SK-N-SH (cell line): ENCODE data around the gene USH1C. TPM values are rescaled to one million over a fixed set of nuclear protein-coding genes. Genes with fewer than 3 reads are reported as not detected.

Experiments
- CTCF ChIA-PET: fragments of 300-600, 350-600 bp; formaldehyde crosslinking; extraction: SDS; loops from one replicate; lab custom pipeline; 2021; lab: Yijun Ruan, JAX
- POLR2A ChIA-PET: fragments of 350-600 bp; sonication (Branson Sonifier 250); formaldehyde crosslinking; extraction: SDS; loops from one replicate; lab custom pipeline; 2020; ENCODE audit warnings: antibody characterized with exemption, inconsistent platforms; lab: Yijun Ruan, JAX
- DNase-seq: peaks from one replicate; pipeline ENCODE4 v3.0.0; 2012
- H2AFZ ChIP-seq: fragments of 200-600 bp; sonication (generic); 2 replicates; pipeline ENCODE4 v1.8.1; 2016; ENCODE audit warnings: antibody characterized with exemption, mild to moderate bottlenecking, low read depth
- H3F3A ChIP-seq: fragments of 200-600 bp; sonication (generic); replicated peaks from 2 replicates; pipeline ENCODE3; 2016; ENCODE audit warnings: antibody characterized with exemption, mild to moderate bottlenecking; ENCODE audit not compliant: insufficient read depth
- H3K27ac ChIP-seq, 2 experiments: fragments of 200-500 bp in 1 of 2; fragments of 200-600 bp in 1 of 2; sonication (Bioruptor generic) in 1 of 2; sonication (generic), shearing (Covaris generic) in 1 of 2; 2 replicates each; pipeline versions ENCODE4 v1.5.1 to v1.6.1; 2014 to 2016; ENCODE audit warnings: low read depth in 2 of 2, inconsistent platforms in 1 of 2, low read length in 1 of 2, mild to moderate bottlenecking in 1 of 2, mixed read lengths in 1 of 2
- H3K27me3 ChIP-seq: fragments of 200-600 bp; sonication (generic), shearing (Covaris generic); 2 replicates; pipeline ENCODE4 v1.6.1; 2016; ENCODE audit warnings: mixed run types; ENCODE audit not compliant: insufficient read depth
- H3K36me3 ChIP-seq, 2 experiments: fragments of 200-500 bp in 1 of 2; fragments of 200-600 bp in 1 of 2; sonication (Bioruptor generic) in 1 of 2; sonication (generic) in 1 of 2; replicated peaks in 1 of 2; 2 replicates each; pipeline versions ENCODE3 to v1.5.1; 2014 to 2016; ENCODE audit warnings: low read length in 1 of 2, mild to moderate bottlenecking in 1 of 2; ENCODE audit not compliant: insufficient read depth in 2 of 2, control insufficient read depth in 1 of 2
- H3K4me1 ChIP-seq, 2 experiments: fragments of 200-500 bp in 1 of 2; fragments of 200-600 bp in 1 of 2; sonication (Bioruptor generic) in 1 of 2; sonication (generic), shearing (Covaris generic) in 1 of 2; 2 replicates each; pipeline versions ENCODE4 v1.5.1 to v1.6.1; 2014 to 2016; ENCODE audit warnings: low read depth in 1 of 2, low read length in 1 of 2, mixed run types in 1 of 2; ENCODE audit not compliant: insufficient read depth in 2 of 2, control insufficient read depth in 1 of 2
- H3K4me2 ChIP-seq: fragments of 200-600 bp; sonication (generic), shearing (Covaris generic); 2 replicates; pipeline ENCODE4 v1.6.1; 2017; ENCODE audit warnings: mixed run types
- H3K4me3 ChIP-seq, 2 experiments: fragments of 200-500 bp in 1 of 2; fragments of 200-600 bp in 1 of 2; sonication (Bioruptor generic) in 1 of 2; sonication (generic), shearing (Covaris generic) in 1 of 2; 2 replicates each; pipeline versions ENCODE4 v1.5.1 to v1.8.1; 2014 to 2016; ENCODE audit warnings: low read depth in 2 of 2, inconsistent platforms in 1 of 2, low read length in 1 of 2, mild to moderate bottlenecking in 1 of 2, mixed read lengths in 1 of 2, moderate library complexity in 1 of 2
- H3K79me2 ChIP-seq: fragments of 200-600 bp; sonication (generic); 2 replicates; pipeline ENCODE4 v1.8.1; 2017; ENCODE audit warnings: mild to moderate bottlenecking; ENCODE audit not compliant: insufficient read depth
- H3K9ac ChIP-seq: fragments of 200-600 bp; sonication (generic); 2 replicates; pipeline ENCODE4 v1.6.1; 2017; ENCODE audit warnings: mixed run types
- H3K9me2 ChIP-seq: fragments of 200-600 bp; sonication (generic); 2 replicates; pipeline ENCODE4 v1.6.1; 2017; ENCODE audit warnings: mixed run types
- H3K9me3 ChIP-seq: fragments of 200-600 bp; sonication (generic); 2 replicates; pipeline ENCODE4 v1.6.1; 2017; ENCODE audit warnings: mixed run types, mild to moderate bottlenecking, moderate library complexity
- H4K20me1 ChIP-seq: fragments of 200-600 bp; sonication (generic); 2 replicates; pipeline ENCODE4 v1.6.1; 2017; ENCODE audit warnings: mild to moderate bottlenecking, mixed run types; ENCODE audit not compliant: insufficient read depth
- CHD2 ChIP-seq: fragments of 150-350 bp; IDR thresholded peaks from 2 replicates; pipeline ENCODE4 v1.6.1; 2018; ENCODE audit warnings: low read length; ENCODE audit not compliant: partially characterized antibody
- EZH2phosphoT487 ChIP-seq: fragments of 200-600 bp; sonication (generic); IDR thresholded peaks from 2 replicates; pipeline ENCODE4 v1.6.1; 2017; ENCODE audit warnings: low read depth, mixed run types, mild to moderate bottlenecking, antibody characterized with exemption, moderate library complexity, borderline replicate concordance
- FOXM1 ChIP-seq: IDR thresholded peaks from 2 replicates; pipeline ENCODE4 v1.4.0; 2012; ENCODE audit warnings: low read depth, mild to moderate bottlenecking
- JUND ChIP-seq: IDR thresholded peaks from 2 replicates; pipeline ENCODE4 v1.4.0; 2012
- MEF2A ChIP-seq: IDR thresholded peaks from 2 replicates; pipeline ENCODE4 v1.4.0; 2012; ENCODE audit warnings: low read depth, borderline replicate concordance
- MXI1 ChIP-seq: IDR thresholded peaks from 2 replicates; pipeline ENCODE4 v1.6.1; 2012; ENCODE audit warnings: mild to moderate bottlenecking, low read depth, low read length, improper control_type of control experiment
- NRF1 ChIP-seq: IDR thresholded peaks from 2 replicates; pipeline ENCODE4 v1.6.1; 2012; ENCODE audit warnings: low read depth, mild to moderate bottlenecking, low read length
- PBX3 ChIP-seq: IDR thresholded peaks from 2 replicates; pipeline ENCODE4; 2012
- POLR2AphosphoS5 ChIP-seq: IDR thresholded peaks from 2 replicates; pipeline ENCODE4 v1.6.1; 2012; ENCODE audit warnings: low read depth, low read length
- RAD21 ChIP-seq: IDR thresholded peaks from 2 replicates; pipeline ENCODE4 v1.6.1; 2012; ENCODE audit warnings: mild to moderate bottlenecking, low read length
- RFX5 ChIP-seq: IDR thresholded peaks from 2 replicates; pipeline ENCODE4 v1.6.1; 2012; ENCODE audit warnings: mild to moderate bottlenecking, improper control_type of control experiment, low read length
- TAF1 ChIP-seq: IDR thresholded peaks from 2 replicates; pipeline ENCODE4 v1.6.1; 2012; ENCODE audit warnings: low read depth, mild to moderate bottlenecking, low read length, moderate library complexity, borderline replicate concordance
- TCF12 ChIP-seq: IDR thresholded peaks from 2 replicates; pipeline ENCODE4 v1.4.0; 2012
- TEAD4 ChIP-seq: IDR thresholded peaks from 2 replicates; pipeline ENCODE4 v1.4.0; 2012; ENCODE audit warnings: mild to moderate bottlenecking, borderline replicate concordance; ENCODE audit not compliant: insufficient read depth
- YY1 ChIP-seq: IDR thresholded peaks from 2 replicates; pipeline ENCODE4 v1.4.0; 2012; ENCODE audit warnings: low read depth, mild to moderate bottlenecking
- ZBTB33 ChIP-seq: IDR thresholded peaks from 2 replicates; pipeline ENCODE4 v1.4.0; 2012; ENCODE audit warnings: low read depth, borderline replicate concordance
- WGBS: methylation state at CpG from one replicate; pipeline ENCODE4 v1.1.6; 2017; ENCODE audit warnings: low lambda C conversion rate; 5-methylcytosine and 5-hydroxymethylcytosine counted together
- polyA plus RNA-seq, 3 experiments: library from polyadenylated mRNA; depleted of rRNA; stranded (reverse); fragments of >200 nt; gene quantifications; 2 replicates each; pipeline ENCODE4 v1.2.3, GENCODE V29; 2012

The USH1C gene
- polyA plus RNA-seq, 1 of the 3 experiments (the other 2 are of a cell fraction), result not detected

- no peaks in the 10 kb centered on the region for H3K4me1 ChIP-seq
- no peaks in the 10 kb centered on the region for H3K79me2 ChIP-seq
- no peak for TF ChIP-seq JUND
- no peak for TF ChIP-seq TAF1
- TF ChIP-seq EZH2phosphoT487, result no peak
- no peak for TF ChIP-seq TEAD4
- no peak for TF ChIP-seq CHD2
- TF ChIP-seq POLR2AphosphoS5, result no peak
- TF ChIP-seq RFX5, result no peak
- TF ChIP-seq NRF1, result no peak
- no peak for TF ChIP-seq MXI1
- H3K27ac ChIP-seq, result no peak overlapping the region
- no peaks in the 10 kb centered on the region for H4K20me1 ChIP-seq
- H3K4me3 ChIP-seq, result no peak overlapping the region
- no peaks in the 10 kb centered on the region for H3F3A ChIP-seq
- POLR2A ChIA-PET, result interaction anchor here (0.6 kb wide), 1 partner anchor 675 kb away, joined by 3 read pairs; no protein-coding TSS in a partner anchor
- no peak for DNase-seq
- H3K9me2 ChIP-seq, result no peaks in the 10 kb centered on the region
- H3K9ac ChIP-seq, result no peak overlapping the region
- 61% methylated on average over 9 of the region's 11 CpGs for WGBS
- H3K9me3 ChIP-seq, result no peaks in the 10 kb centered on the region
- no peaks in the 10 kb centered on the region for H3K27me3 ChIP-seq
- no peaks in the 10 kb centered on the region for H3K36me3 ChIP-seq
- no peak overlapping the region for H2AFZ ChIP-seq
- H3K4me2 ChIP-seq, result no peak overlapping the region
- CTCF ChIA-PET, result interaction anchor here (1.1 to 1.3 kb wide), 4 partner anchors 9 to 143 kb away, joined by 3 to 4 read pairs (median 3); no protein-coding TSS in a partner anchor
These were observed 34.1 kb upstream of the USH1C start for GRCh38 chr11:17578296-17578695.

GRCh38 chr11:17575431-17576425 is 31.5 kb upstream of the USH1C start:
- H3K79me2 ChIP-seq, result no peaks in the 10 kb centered on the region
- WGBS, result 54% methylated on average over 14 of the region's 16 CpGs
- no peaks in the 10 kb centered on the region for H3K27me3 ChIP-seq
- H2AFZ ChIP-seq, result no peak overlapping the region
- H3K9me3 ChIP-seq, result no peaks in the 10 kb centered on the region
- no peaks in the 10 kb centered on the region for H3K9me2 ChIP-seq
- POLR2A ChIA-PET, result no interaction called here
- no peak overlapping the region for H3K27ac ChIP-seq
- no peak overlapping the region for H3K9ac ChIP-seq
- no peaks in the 10 kb centered on the region for H4K20me1 ChIP-seq
- H3K4me1 ChIP-seq, result no peaks in the 10 kb centered on the region
- TF ChIP-seq POLR2AphosphoS5 (no peak), NRF1 (no peak), ZBTB33 (no peak), TCF12 (no peak), YY1 (no peak), MEF2A (no peak), PBX3 (no peak), RAD21 (no peak), FOXM1 (no peak)
- TF ChIP-seq, all 33 proteins: peak for 0
- no peak for DNase-seq
- CTCF ChIA-PET, result interaction anchor here (1.3 to 1.4 kb wide), 2 partner anchors 23 to 155 kb away, joined by 4 to 7 read pairs; no protein-coding TSS in a partner anchor
- no peak overlapping the region for H3K4me3 ChIP-seq
- no peaks in the 10 kb centered on the region for H3K36me3 ChIP-seq
- no peak overlapping the region for H3K4me2 ChIP-seq
- H3F3A ChIP-seq, result no peaks in the 10 kb centered on the region
